HCT116 (cell line): ENCODE results near the gene SBF2. TPM values are rescaled to one million over a fixed set of nuclear protein-coding genes. Genes with fewer than 3 reads are reported as not detected.
"Not testable (repeated sequence)": the region's sequence is repeated elsewhere in the genome, so short reads cannot be mapped to it uniquely, and the experiment has no call there.

Experiments used
- ATAC-seq: fragments of 200-7000 bp; cut with Tn5 transposase; 2 replicates; pipeline ENCODE4 v1.9.1; 2020; ENCODE audit warnings: mild to moderate bottlenecking, moderate library complexity
- BruUV-seq: library from RNA; stranded (reverse); fragments of 400-500 nt; replicated peaks from 2 replicates; lab custom pipeline; 2021; lab: Mats Ljungman, UMichigan
- CTCF ChIA-PET: fragments of 300-600 bp; sonication (Branson Sonifier 250); formaldehyde crosslinking; loops from one replicate; lab custom pipeline; 2021; ENCODE audit warnings: antibody characterized with exemption; lab: Charles Lee
- POLR2A ChIA-PET: fragments of 300-600, 350-600 bp; sonication (Branson Sonifier 250); formaldehyde crosslinking; loops from one replicate; lab custom pipeline; 2021; ENCODE audit warnings: antibody characterized with exemption; lab: Charles Lee
- RAD21 ChIA-PET, 2 experiments: fragments of 300-600 bp; sonication (Branson Sonifier 250); formaldehyde crosslinking; loops; one replicate each; lab custom pipeline; 2023; ENCODE audit warnings: low total read pairs in 2 of 2; ENCODE audit not compliant: uncharacterized antibody in 2 of 2, unreplicated experiment in 2 of 2, low non-redundant PET in 1 of 2; lab: Charles Lee
- DNase-seq: peaks from one replicate; pipeline ENCODE4 v3.0.0-alpha.2; 2010; ENCODE audit warnings: low read depth, low spot score
- H2AFZ ChIP-seq: fragments of 200-600 bp; shearing (Covaris generic), sonication (generic); 2 replicates; pipeline ENCODE4 v1.6.1; 2017; ENCODE audit warnings: low read depth, mixed run types, mixed read lengths, antibody characterized with exemption, low read length; ENCODE audit not compliant: poor library complexity, severe bottlenecking
- H3K27ac ChIP-seq: 2 replicates; pipeline ENCODE4 v1.5.1; 2012; ENCODE audit warnings: low read depth, low read length
- H3K27me3 ChIP-seq: fragments of 200-600 bp; sonication (generic); 2 replicates; pipeline ENCODE4 v1.6.1; 2016; ENCODE audit warnings: mixed run types, low read length, mixed read lengths; ENCODE audit not compliant: insufficient read depth
- H3K36me3 ChIP-seq, 2 experiments: fragments of 200-500 bp in 1 of 2; fragments of 200-600 bp in 1 of 2; sonication (Bioruptor generic) in 1 of 2; sonication (generic) in 1 of 2; 2 replicates each; pipeline versions ENCODE4 v1.5.1 to v1.6.1; 2014 to 2016; ENCODE audit warnings: low read length in 2 of 2, inconsistent platforms in 1 of 2, mixed read lengths in 1 of 2, mixed run types in 1 of 2; ENCODE audit not compliant: insufficient read depth in 2 of 2, control insufficient read depth in 1 of 2
- H3K4me1 ChIP-seq, 2 experiments: fragments of 200-600 bp in 1 of 2; sonication (generic) in 1 of 2; 2 replicates each; pipeline versions ENCODE4 v1.5.1 to v1.6.1; 2012 to 2017; ENCODE audit warnings: low read length in 2 of 2, inconsistent platforms in 1 of 2, mild to moderate bottlenecking in 1 of 2, mixed read lengths in 1 of 2, mixed run types in 1 of 2, moderate library complexity in 1 of 2; ENCODE audit not compliant: insufficient read depth in 2 of 2, control insufficient read depth in 1 of 2
- H3K4me2 ChIP-seq: fragments of 200-600 bp; sonication (generic); 2 replicates; pipeline ENCODE4 v1.6.1; 2017; ENCODE audit warnings: mixed run types, low read length, mixed read lengths
- H3K4me3 ChIP-seq, 2 experiments: fragments of 200-600 bp in 1 of 2; sonication (generic) in 1 of 2; replicated peaks in 1 of 2; 2 replicates each; pipeline ENCODE4 v1.5.1; 2011 to 2016; ENCODE audit warnings: low read length in 2 of 2, control low read depth in 1 of 2, low read depth in 1 of 2, mild to moderate bottlenecking in 1 of 2, mixed read lengths in 1 of 2, mixed run types in 1 of 2
- H3K79me2 ChIP-seq: fragments of 200-600 bp; sonication (generic); 2 replicates; pipeline ENCODE4 v1.6.1; 2017; ENCODE audit warnings: mild to moderate bottlenecking, mixed run types, low read length, moderate library complexity, mixed read lengths; ENCODE audit not compliant: insufficient read depth
- H3K9ac ChIP-seq: fragments of 200-600 bp; sonication (generic); 2 replicates; pipeline ENCODE4 v1.6.1; 2016; ENCODE audit warnings: low read length, mixed read lengths
- H3K9me2 ChIP-seq: fragments of 200-600 bp; sonication (generic), shearing (Covaris generic); 2 replicates; pipeline ENCODE4 v1.6.1; 2017; ENCODE audit warnings: mixed run types, mild to moderate bottlenecking, moderate library complexity; ENCODE audit not compliant: insufficient read depth
- H3K9me3 ChIP-seq, 2 experiments: fragments of 200-500 bp in 1 of 2; fragments of 200-600 bp in 1 of 2; sonication (Bioruptor generic) in 1 of 2; sonication (generic) in 1 of 2; 2 replicates each; pipeline ENCODE4 v1.6.1; 2014 to 2017; ENCODE audit warnings: low read length in 2 of 2, mixed read lengths in 2 of 2, inconsistent platforms in 1 of 2, low read depth in 1 of 2, mild to moderate bottlenecking in 1 of 2, mixed run types in 1 of 2, moderate library complexity in 1 of 2; ENCODE audit not compliant: control insufficient read depth in 1 of 2, insufficient read depth in 1 of 2
- H4K20me1 ChIP-seq: fragments of 200-600 bp; sonication (generic), shearing (Covaris generic); 2 replicates; pipeline ENCODE4 v1.6.1; 2017; ENCODE audit warnings: mixed run types, mild to moderate bottlenecking, moderate library complexity; ENCODE audit not compliant: insufficient read depth
- CBX3 ChIP-seq: IDR thresholded peaks from 2 replicates; pipeline ENCODE4 v1.6.1; 2012; ENCODE audit warnings: low read depth
- MAX ChIP-seq: IDR thresholded peaks from 2 replicates; pipeline ENCODE4 v1.6.1; 2012
- TCF7L2 ChIP-seq: IDR thresholded peaks from 2 replicates; pipeline ENCODE4 v1.7.0; 2011; ENCODE audit warnings: borderline replicate concordance, inconsistent platforms; ENCODE audit not compliant: insufficient read depth, insufficient read length; ENCODE audit errors: extremely low read depth
- YY1 ChIP-seq: IDR thresholded peaks from 2 replicates; pipeline ENCODE4 v1.6.1; 2011; ENCODE audit warnings: low read length, low read depth, moderate library complexity, mild to moderate bottlenecking; ENCODE audit not compliant: insufficient replicate concordance; ENCODE audit errors: extremely low read depth
- ZFX ChIP-seq: fragments of 450-650 bp; IDR thresholded peaks from 2 replicates; pipeline ENCODE4 v1.6.1; 2017
- ZNF274 ChIP-seq: fragments of 200-500 bp; sonication (Bioruptor generic); IDR thresholded peaks from 2 replicates; pipeline ENCODE4 v1.6.1; 2014; ENCODE audit warnings: mild to moderate bottlenecking, low read depth, low read length, inconsistent platforms
- intact Hi-C: fragments of 100-400 bp; cut with micrococcal nuclease; formaldehyde crosslinking; loops from 2 replicates; pipeline ENCODE4 v1.10.0; 2022
- total RNA-seq: library from RNA; stranded (reverse); gene quantifications from one replicate; pipeline ENCODE4 v1.2.1, GENCODE V29; 2021; ENCODE audit not compliant: unreplicated experiment

Gene SBF2
- total RNA-seq, 1 experiment from 2014 or later, result 35.0 TPM

GRCh38 chr11:10091314-10092045 is 202.5 kb downstream of the SBF2 start:
- BruUV-seq, result no TSS peak
- H3K79me2 ChIP-seq, result peaks cover 3% of the 10 kb centered on the region; the same call in 1 of the 2 replicates
- no peaks in the 10 kb centered on the region for H3K4me1 ChIP-seq
- H4K20me1 ChIP-seq, result no peaks in the 10 kb centered on the region; the same call in 1 of the 2 replicates
- no peak overlapping the region for H3K4me2 ChIP-seq
- H3K9ac ChIP-seq, result no peak overlapping the region
- intact Hi-C loops, result no loop called here
- POLR2A ChIA-PET, result no interaction called here
- no peaks in the 10 kb centered on the region for H3K9me3 ChIP-seq
- TF ChIP-seq TCF7L2 (no peak), ZNF274 (no peak), ZFX (no peak), YY1 (no peak), CBX3 (no peak), MAX (no peak)
- RAD21 ChIA-PET, result no interaction called here
- no peak overlapping the region for H2AFZ ChIP-seq
- H3K27me3 ChIP-seq, result no peaks in the 10 kb centered on the region
- DNase-seq (no peak), ATAC-seq (no peak)
- H3K36me3 ChIP-seq, result no peaks in the 10 kb centered on the region
- no peaks in the 10 kb centered on the region for H3K9me2 ChIP-seq
- no peak overlapping the region for H3K27ac ChIP-seq
- H3K4me3 ChIP-seq, result no peak overlapping the region
- CTCF ChIA-PET, result interaction anchor here (2.5 kb wide), 1 partner anchor 15 kb away, joined by 8 read pairs; no protein-coding TSS in a partner anchor

GRCh38 chr11:10087923-10088225 is 206.1 kb downstream of the SBF2 start:
- intact Hi-C loops, H4K20me1 ChIP-seq, BruUV-seq, H3K79me2 ChIP-seq, POLR2A ChIA-PET, H3K9ac ChIP-seq, H3K4me2 ChIP-seq, DNase-seq, H3K4me1 ChIP-seq, H3K27me3 ChIP-seq, H2AFZ ChIP-seq, CTCF ChIA-PET, H3K9me3 ChIP-seq, H3K9me2 ChIP-seq, H3K4me3 ChIP-seq, RAD21 ChIA-PET, H3K27ac ChIP-seq, ATAC-seq, H3K36me3 ChIP-seq: not testable (repeated sequence)
